Stimulated activated CD4-positive, alpha-beta T cell treated with anti-CD3 and anti-CD28 coated beads, Interleukin-2, amount 100 ng/mL, for 24 hours (primary cell): ENCODE measurements around the gene IQCH.

ENCODE experiments used
- DNase-seq, 2 donors: peaks; one replicate each; pipeline ENCODE4 v3.0.0-alpha.2; 2020

IQCH gene

GRCh38 chr15:67545864-67546263 lies 291.3 kb downstream of the IQCH start:
- no peak for DNase-seq

DNA sequence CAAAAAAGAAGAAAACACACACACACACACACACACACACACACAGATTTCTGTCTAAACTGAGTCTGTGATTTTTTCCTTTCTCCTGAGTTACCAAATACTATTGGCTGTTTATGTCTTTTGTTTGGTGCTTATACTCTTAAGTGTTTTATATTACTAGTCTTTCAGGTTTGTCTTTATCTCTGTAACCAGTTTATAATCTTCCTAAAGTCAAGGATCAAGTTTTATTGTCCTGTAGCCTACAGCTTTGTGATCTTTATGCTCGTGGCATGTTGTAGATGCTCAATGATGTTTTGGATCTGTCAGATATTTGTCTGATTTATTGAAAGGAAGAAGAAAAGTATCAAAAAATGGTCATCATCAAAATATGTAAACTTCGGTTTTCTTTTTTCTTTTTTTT lies 292.5 kb downstream of the IQCH start:
- DNase-seq, result no peak

- no peak for DNase-seq
Observed at GRCh38 chr15:67547836-67548235, 293.2 kb downstream of the IQCH start.

DNA sequence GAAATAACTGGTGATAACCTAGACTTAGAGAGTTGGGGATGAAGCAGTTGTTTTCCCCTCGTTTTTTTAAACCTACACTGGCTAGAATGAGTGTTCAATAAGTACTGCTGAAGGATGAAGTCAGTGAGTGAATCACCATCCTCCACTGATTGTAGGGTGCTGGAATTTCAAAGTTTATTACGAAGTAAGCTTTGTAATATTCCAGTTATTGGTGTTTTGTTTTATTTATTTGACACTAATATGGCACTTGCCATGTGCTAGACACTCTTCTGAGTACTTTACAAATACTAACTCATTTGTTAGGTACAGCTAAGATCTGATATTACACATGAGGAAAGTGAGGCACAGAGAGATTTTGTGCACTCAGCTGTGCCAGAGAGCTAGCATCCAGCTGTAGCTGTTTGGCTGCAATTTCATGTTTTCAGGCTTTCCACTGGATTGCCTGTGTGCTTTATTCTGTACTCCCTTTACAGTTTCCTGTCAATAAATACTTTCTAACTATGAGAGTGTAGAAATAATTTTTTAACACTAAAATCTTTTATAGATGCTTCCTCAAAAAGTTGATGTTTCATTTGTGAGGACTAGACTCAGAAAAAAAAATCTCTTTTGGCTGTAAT lies 293.8 kb downstream of the IQCH start:
- DNase-seq, result no peak

- DNase-seq, result no peak
Observed at GRCh38 chr15:67548862-67549651, 294.5 kb downstream of the IQCH start.

DNA sequence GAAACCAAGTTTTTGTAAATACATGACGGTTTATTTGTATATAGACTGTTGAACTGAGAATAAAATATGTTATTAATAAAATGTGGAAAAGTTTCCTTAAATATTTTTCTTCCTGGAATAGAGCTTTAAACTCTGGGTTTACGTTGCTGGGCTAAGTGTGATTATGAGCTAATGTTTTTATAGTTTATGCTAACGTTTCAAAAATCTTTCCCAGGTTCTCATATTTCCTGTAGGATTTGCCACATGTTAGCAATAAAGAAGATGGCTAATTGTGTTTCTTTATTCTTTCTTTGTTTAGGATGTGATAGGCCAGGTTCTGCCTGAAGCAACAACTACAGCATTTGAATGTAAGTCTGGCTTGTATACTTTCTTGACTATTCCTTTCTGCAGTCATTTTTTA lies 295.1 kb downstream of the IQCH start:
- DNase-seq, result no peak

GRCh38 chr15:67550522-67550921 lies 295.9 kb downstream of the IQCH start:
- no peak for DNase-seq

GRCh38 chr15:67551207-67551743 lies 296.7 kb downstream of the IQCH start:
- DNase-seq, result no peak
